GM12878 (cell line): ENCODE data around the gene PARP6. TPM values are rescaled to one million over a fixed set of nuclear protein-coding genes. Genes with fewer than 3 reads are reported as not detected.

ENCODE experiments used
- ATAC-seq: fragments of 200-7000 bp; cut with Tn5 transposase; 3 replicates; pipeline ENCODE4 v1.9.1; 2020; ENCODE audit warnings: mild to moderate bottlenecking, moderate library complexity
- BruUV-seq: library from RNA; stranded (reverse); fragments of 400-500 nt; replicated peaks from 2 replicates; lab custom pipeline; 2021; lab: Mats Ljungman, UMichigan
- CTCF ChIA-PET: fragments of 300-600 bp; sonication (Branson Sonifier 250); formaldehyde crosslinking; extraction: SDS; loops from one replicate; lab custom pipeline; 2021; ENCODE audit warnings: inconsistent platforms; lab: Yijun Ruan, JAX
- POLR2A ChIA-PET: fragments of 350-600 bp; formaldehyde crosslinking; extraction: SDS; loops from one replicate; lab custom pipeline; 2021; ENCODE audit warnings: inconsistent platforms; lab: Charles Lee
- RAD21 ChIA-PET: fragments of 300-600 bp; sonication (Branson Sonifier 250); formaldehyde crosslinking; loops from one replicate; lab custom pipeline; 2023; ENCODE audit warnings: antibody characterized with exemption; ENCODE audit not compliant: unreplicated experiment; lab: Charles Lee
- SMC1A ChIA-PET: fragments of 300-600 bp; sonication (Branson Sonifier 250); formaldehyde crosslinking; loops from one replicate; lab custom pipeline; 2023; ENCODE audit not compliant: unreplicated experiment, uncharacterized antibody; lab: Charles Lee
- DNase-seq: peaks from one replicate; pipeline ENCODE4 v3.0.0-alpha.2; 2011; ENCODE audit warnings: low read depth, low spot score
- FAIRE-seq: peaks from 3 replicates; lab custom pipeline; 2011; peaks lifted over from hg19 to GRCh38; lab: Jason Lieb, UNC
- H2AFZ ChIP-seq: 2 replicates; pipeline ENCODE4 v1.6.0; 2011; ENCODE audit warnings: low read depth, low read length, control low read depth; ENCODE audit not compliant: control insufficient read depth
- H3K27ac ChIP-seq: 2 replicates; pipeline ENCODE4 v1.5.1; 2011; ENCODE audit warnings: control low read depth; ENCODE audit not compliant: control insufficient read depth, insufficient read depth
- H3K27me3 ChIP-seq, 2 experiments: replicated peaks in 1 of 2; 2 replicates each; pipeline versions ENCODE4 v1.6.0 to v1.6.1; 2011; ENCODE audit warnings: low read length in 1 of 2; ENCODE audit not compliant: control insufficient read depth in 2 of 2, insufficient read depth in 2 of 2
- H3K36me3 ChIP-seq, 2 experiments: 2 replicates each; pipeline ENCODE4 v1.5.1; 2011; ENCODE audit warnings: low read length in 1 of 2; ENCODE audit not compliant: control insufficient read depth in 2 of 2, insufficient read depth in 2 of 2
- H3K4me1 ChIP-seq: 2 replicates; pipeline ENCODE4 v1.6.1; 2011; ENCODE audit warnings: mild to moderate bottlenecking, low read length, moderate library complexity, mixed read lengths; ENCODE audit not compliant: control insufficient read depth, insufficient read depth
- H3K4me2 ChIP-seq: 2 replicates; pipeline ENCODE4 v1.6.0; 2011; ENCODE audit warnings: control low read depth; ENCODE audit not compliant: control insufficient read depth, insufficient read depth
- H3K4me3 ChIP-seq: fragments of 200-600 bp; sonication (generic); 2 replicates; pipeline ENCODE4 v1.5.1; 2016
- H3K79me2 ChIP-seq: 2 replicates; pipeline ENCODE4 v1.6.0; 2011; ENCODE audit warnings: low read length; ENCODE audit not compliant: control insufficient read depth, insufficient read depth
- H3K9ac ChIP-seq: 2 replicates; pipeline ENCODE4 v1.8.0; 2011; ENCODE audit warnings: low read length, control low read depth, mixed read lengths; ENCODE audit not compliant: control insufficient read depth, insufficient read depth
- H3K9me3 ChIP-seq: replicated peaks from 3 replicates; pipeline ENCODE4 v1.5.1; 2011; ENCODE audit warnings: mild to moderate bottlenecking, low read length; ENCODE audit not compliant: control insufficient read depth, insufficient read depth
- H4K20me1 ChIP-seq: 2 replicates; pipeline ENCODE4 v1.6.0; 2011; ENCODE audit not compliant: control insufficient read depth, insufficient read depth
- IKZF1 ChIP-seq: fragments of 450-650 bp; conservative IDR thresholded peaks from 2 replicates; pipeline ENCODE4 v1.6.1; 2017; ENCODE audit warnings: antibody characterized with exemption, mild to moderate bottlenecking
- JUNB ChIP-seq: IDR thresholded peaks from 2 replicates; pipeline ENCODE4 v1.6.1; 2016; ENCODE audit warnings: antibody characterized with exemption, mild to moderate bottlenecking
- NBN ChIP-seq: fragments of 450-650 bp; IDR thresholded peaks from 2 replicates; pipeline ENCODE4 v1.6.1; 2016
- SP1 ChIP-seq: IDR thresholded peaks from one replicate; pipeline ENCODE4 v1.6.1; 2011; ENCODE audit warnings: low read depth, low read length
- TCF7 ChIP-seq: IDR thresholded peaks from 2 replicates; pipeline ENCODE4 v1.6.1; 2014; ENCODE audit warnings: antibody characterized with exemption, borderline replicate concordance
- ZZZ3 ChIP-seq: IDR thresholded peaks from 2 replicates; pipeline ENCODE4 v1.6.1; 2011; ENCODE audit warnings: low read depth; ENCODE audit not compliant: control insufficient read depth, insufficient read length
- WGBS: methylation state at CpG from one replicate; pipeline ENCODE4 v1.1.6; 2016; ENCODE audit warnings: low lambda C conversion rate; ENCODE audit not compliant: insufficient replicate concordance, insufficient coverage; ENCODE audit errors: missing lambda C conversion rate; 5-methylcytosine and 5-hydroxymethylcytosine counted together
- in situ Hi-C: fragments of 300-500 bp; cut with MboI; formaldehyde crosslinking; loops from 9 replicates; pipeline ENCODE4 v1.14.3; 2018; ENCODE audit warnings: mixed read lengths
- intact Hi-C: fragments of 100-400 bp; cut with micrococcal nuclease; formaldehyde crosslinking; loops from one replicate; pipeline ENCODE4 v1.14.2; 2022; ENCODE audit not compliant: unreplicated experiment
- polyA plus RNA-seq, 11 experiments: library from polyadenylated mRNA; depleted of rRNA in 4 of 11; unstranded in 6 of 11; stranded (reverse) in 5 of 11; fragments of >200 nt; fragmentation: Nextera tagmentation in 4 of 11; fragmentation: Illumina TruSeq in 1 of 11; extraction: Ambion mirVana in 4 of 11; extraction: Trizol in 1 of 11; gene quantifications; 1 replicate in 1 of 11; 2 replicates in 10 of 11; pipeline versions ENCODE4 v1.2.1 to v1.2.3, GENCODE V29; 2011 to 2016; ENCODE audit warnings: inconsistent platforms in 2 of 11, missing spikeins in 2 of 11, low read depth in 1 of 11
- total RNA-seq, 4 experiments: library from RNA; depleted of rRNA in 3 of 4; stranded (reverse); fragments of >200 nt in 3 of 4; fragmentation: Illumina TruSeq in 1 of 4; extraction: Trizol in 1 of 4; gene quantifications; 2 replicates each; pipeline versions ENCODE4 v1.2.1 to v1.2.3, GENCODE V29; 2013 to 2021
- TF ChIP-seq, protein P1 (sequence below): IDR thresholded peaks from 2 replicates; pipeline ENCODE4 v1.6.1; 2012; ENCODE audit warnings: mild to moderate bottlenecking, low read depth, low read length
- TF ChIP-seq, protein P2 (sequence below): IDR thresholded peaks from 2 replicates; pipeline ENCODE4 v1.6.1; 2012; ENCODE audit warnings: low read length, inconsistent platforms
- TF ChIP-seq, protein P3 (sequence below): IDR thresholded peaks from 2 replicates; pipeline ENCODE4 v1.6.1; 2012; ENCODE audit warnings: low read depth, low read length, improper control_type of control experiment
- TF ChIP-seq, protein P4 (sequence below): IDR thresholded peaks from 2 replicates; pipeline ENCODE4 v1.6.1; 2012; ENCODE audit warnings: low read depth, low read length, improper control_type of control experiment

PARP6 gene
- total and polyA plus RNA-seq, 10 of the 15 experiments (the other 5 are each of a cell fraction or from before 2014, with no cell fraction given) = 14.3 to 73.5 (median 26.9) TPM

DNA sequence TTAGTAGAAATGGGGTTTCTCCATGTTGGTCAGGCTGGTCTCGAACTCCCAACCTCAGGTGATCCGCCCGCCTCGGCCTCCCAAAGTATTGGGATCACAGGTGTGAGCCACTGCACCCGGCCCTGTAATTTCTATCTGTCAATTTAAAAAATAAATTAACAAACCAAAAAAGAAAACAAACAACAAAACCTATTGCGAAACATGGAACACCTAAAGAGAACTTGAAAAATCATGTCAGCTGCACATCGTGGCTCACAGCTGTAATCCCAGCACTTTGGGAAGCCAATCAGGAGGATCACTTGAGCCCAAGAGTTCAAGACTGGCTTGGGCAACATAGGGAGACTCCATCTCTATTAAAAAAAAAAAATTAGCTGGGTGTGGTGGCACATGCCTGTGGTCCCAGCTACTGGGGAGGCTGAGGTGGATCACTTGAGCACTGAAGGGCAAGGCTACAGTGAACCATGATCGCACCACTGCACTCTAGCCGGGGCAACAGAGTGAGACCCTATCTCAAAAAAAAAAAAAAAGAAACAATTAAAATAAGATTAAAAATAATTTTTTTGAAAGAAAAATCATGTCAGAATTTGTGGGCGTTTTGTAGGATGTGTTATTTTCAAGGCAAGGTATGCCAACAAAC is 19.6 kb downstream of the PARP6 start (continued):
- TF ChIP-seq, protein P1, sequence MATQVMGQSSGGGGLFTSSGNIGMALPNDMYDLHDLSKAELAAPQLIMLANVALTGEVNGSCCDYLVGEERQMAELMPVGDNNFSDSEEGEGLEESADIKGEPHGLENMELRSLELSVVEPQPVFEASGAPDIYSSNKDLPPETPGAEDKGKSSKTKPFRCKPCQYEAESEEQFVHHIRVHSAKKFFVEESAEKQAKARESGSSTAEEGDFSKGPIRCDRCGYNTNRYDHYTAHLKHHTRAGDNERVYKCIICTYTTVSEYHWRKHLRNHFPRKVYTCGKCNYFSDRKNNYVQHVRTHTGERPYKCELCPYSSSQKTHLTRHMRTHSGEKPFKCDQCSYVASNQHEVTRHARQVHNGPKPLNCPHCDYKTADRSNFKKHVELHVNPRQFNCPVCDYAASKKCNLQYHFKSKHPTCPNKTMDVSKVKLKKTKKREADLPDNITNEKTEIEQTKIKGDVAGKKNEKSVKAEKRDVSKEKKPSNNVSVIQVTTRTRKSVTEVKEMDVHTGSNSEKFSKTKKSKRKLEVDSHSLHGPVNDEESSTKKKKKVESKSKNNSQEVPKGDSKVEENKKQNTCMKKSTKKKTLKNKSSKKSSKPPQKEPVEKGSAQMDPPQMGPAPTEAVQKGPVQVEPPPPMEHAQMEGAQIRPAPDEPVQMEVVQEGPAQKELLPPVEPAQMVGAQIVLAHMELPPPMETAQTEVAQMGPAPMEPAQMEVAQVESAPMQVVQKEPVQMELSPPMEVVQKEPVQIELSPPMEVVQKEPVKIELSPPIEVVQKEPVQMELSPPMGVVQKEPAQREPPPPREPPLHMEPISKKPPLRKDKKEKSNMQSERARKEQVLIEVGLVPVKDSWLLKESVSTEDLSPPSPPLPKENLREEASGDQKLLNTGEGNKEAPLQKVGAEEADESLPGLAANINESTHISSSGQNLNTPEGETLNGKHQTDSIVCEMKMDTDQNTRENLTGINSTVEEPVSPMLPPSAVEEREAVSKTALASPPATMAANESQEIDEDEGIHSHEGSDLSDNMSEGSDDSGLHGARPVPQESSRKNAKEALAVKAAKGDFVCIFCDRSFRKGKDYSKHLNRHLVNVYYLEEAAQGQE = no peak
- TF ChIP-seq, protein P2, sequence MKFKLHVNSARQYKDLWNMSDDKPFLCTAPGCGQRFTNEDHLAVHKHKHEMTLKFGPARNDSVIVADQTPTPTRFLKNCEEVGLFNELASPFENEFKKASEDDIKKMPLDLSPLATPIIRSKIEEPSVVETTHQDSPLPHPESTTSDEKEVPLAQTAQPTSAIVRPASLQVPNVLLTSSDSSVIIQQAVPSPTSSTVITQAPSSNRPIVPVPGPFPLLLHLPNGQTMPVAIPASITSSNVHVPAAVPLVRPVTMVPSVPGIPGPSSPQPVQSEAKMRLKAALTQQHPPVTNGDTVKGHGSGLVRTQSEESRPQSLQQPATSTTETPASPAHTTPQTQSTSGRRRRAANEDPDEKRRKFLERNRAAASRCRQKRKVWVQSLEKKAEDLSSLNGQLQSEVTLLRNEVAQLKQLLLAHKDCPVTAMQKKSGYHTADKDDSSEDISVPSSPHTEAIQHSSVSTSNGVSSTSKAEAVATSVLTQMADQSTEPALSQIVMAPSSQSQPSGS = no peak
- no peak for TF ChIP-seq SP1

DNA sequence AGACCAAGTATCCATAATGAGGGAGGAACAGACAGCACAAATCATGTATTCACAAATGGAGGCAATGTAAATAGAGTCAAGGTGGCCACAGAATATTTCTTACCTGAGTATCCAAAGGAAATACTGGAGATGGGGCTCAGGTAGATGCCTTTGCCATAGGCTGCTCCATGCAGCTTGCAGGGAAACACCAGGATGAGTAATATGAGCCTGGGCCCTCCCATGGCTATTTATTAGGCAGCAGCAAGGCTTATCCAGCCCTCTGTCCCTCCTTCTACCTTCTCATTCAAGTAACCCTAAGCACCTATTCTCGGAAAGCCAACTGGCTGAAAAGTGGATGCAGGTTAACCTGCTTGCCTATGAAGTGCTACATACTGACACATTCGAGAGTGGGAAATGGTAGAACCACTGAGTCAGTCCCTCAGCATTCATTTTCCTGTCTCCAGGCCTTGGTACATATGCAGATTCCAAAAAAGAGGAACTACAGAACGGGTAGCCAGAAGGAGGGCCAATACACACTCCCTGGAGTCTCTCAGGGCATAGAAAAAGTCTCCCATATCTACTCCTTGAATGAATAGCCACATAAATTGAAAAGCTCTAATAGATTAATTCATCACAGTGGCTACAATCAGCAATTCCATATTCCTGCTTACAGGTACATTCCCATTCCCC is 23.1 kb downstream of the PARP6 start:
- ATAC-seq (no peak), DNase-seq (no peak), FAIRE-seq (no peak)
- Histone ChIP-seq H3K79me2 (no peaks in the 10 kb centered on the region), H3K9me3 (no peaks in the 10 kb centered on the region), H3K27me3 (no peaks in the 10 kb centered on the region), H2AFZ (no peak overlapping the region), H3K36me3 (peaks cover 3 to 24% of the 10 kb centered on the region in 2 experiments; a peak in 3 of 4 replicates), H3K4me1 (no peaks in the 10 kb centered on the region), H3K9ac (no peak overlapping the region), H4K20me1 (no peaks in the 10 kb centered on the region), H3K4me2 (no peak overlapping the region), H3K27ac (no peak overlapping the region), H3K4me3 (no peak overlapping the region)
- 65% methylated on average over 3 of the region's 3 CpGs for WGBS
- ChIA-PET RAD21 (no interaction called here), SMC1A (no interaction called here), CTCF (no interaction called here), POLR2A (interaction anchor here (0.8 kb wide), 1 partner anchor 15 kb away, joined by 3 read pairs; no protein-coding TSS in a partner anchor)
- BruUV-seq = no TSS peak
- in situ Hi-C loops (no loop called here), intact Hi-C loops (no loop called here)
- TF ChIP-seq ZZZ3 (no peak), TCF7 (no peak), JUNB (no peak), NBN (no peak), IKZF1 (no peak)
- TF ChIP-seq, protein P3, sequence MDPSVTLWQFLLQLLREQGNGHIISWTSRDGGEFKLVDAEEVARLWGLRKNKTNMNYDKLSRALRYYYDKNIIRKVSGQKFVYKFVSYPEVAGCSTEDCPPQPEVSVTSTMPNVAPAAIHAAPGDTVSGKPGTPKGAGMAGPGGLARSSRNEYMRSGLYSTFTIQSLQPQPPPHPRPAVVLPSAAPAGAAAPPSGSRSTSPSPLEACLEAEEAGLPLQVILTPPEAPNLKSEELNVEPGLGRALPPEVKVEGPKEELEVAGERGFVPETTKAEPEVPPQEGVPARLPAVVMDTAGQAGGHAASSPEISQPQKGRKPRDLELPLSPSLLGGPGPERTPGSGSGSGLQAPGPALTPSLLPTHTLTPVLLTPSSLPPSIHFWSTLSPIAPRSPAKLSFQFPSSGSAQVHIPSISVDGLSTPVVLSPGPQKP = no peak
- TF ChIP-seq, protein P4, sequence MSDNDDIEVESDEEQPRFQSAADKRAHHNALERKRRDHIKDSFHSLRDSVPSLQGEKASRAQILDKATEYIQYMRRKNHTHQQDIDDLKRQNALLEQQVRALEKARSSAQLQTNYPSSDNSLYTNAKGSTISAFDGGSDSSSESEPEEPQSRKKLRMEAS = no peak
